Endodermal cell (in vitro differentiated cells): Measurements from ENCODE around the gene PLD5. TPM values are rescaled to one million over a fixed set of nuclear protein-coding genes. Genes with fewer than 3 reads are reported as not detected.
"Not testable (repeated sequence)": the region's sequence is repeated elsewhere in the genome, so short reads cannot be mapped to it uniquely, and the experiment has no call there.

Experiments used
- DNase-seq: peaks from one replicate; pipeline ENCODE4 v3.0.0-alpha.2; 2017
- H3K27ac ChIP-seq: 2 replicates; pipeline ENCODE4 v1.5.1; 2013; ENCODE audit warnings: mild to moderate bottlenecking, low read depth, low read length, moderate library complexity
- H3K27me3 ChIP-seq: 2 replicates; pipeline ENCODE4 v1.6.1; 2013; ENCODE audit warnings: mild to moderate bottlenecking, low read length, moderate library complexity; ENCODE audit not compliant: insufficient read depth, control insufficient read depth, poor library complexity, severe bottlenecking
- H3K36me3 ChIP-seq: 2 replicates; pipeline ENCODE4 v1.7.0; 2013; ENCODE audit warnings: mild to moderate bottlenecking, low read length, moderate library complexity; ENCODE audit not compliant: control insufficient read depth, insufficient read depth
- H3K4me1 ChIP-seq: one replicate; pipeline ENCODE4 v1.7.0; 2013; ENCODE audit warnings: low read length; ENCODE audit not compliant: control insufficient read depth, insufficient read depth
- H3K4me3 ChIP-seq: 2 replicates; pipeline ENCODE4 v1.5.1; 2013; ENCODE audit warnings: mild to moderate bottlenecking, low read length, moderate library complexity
- H3K9ac ChIP-seq: 2 replicates; pipeline ENCODE4 v1.6.1; 2013; ENCODE audit warnings: mild to moderate bottlenecking, low read length, moderate library complexity; ENCODE audit not compliant: poor library complexity, severe bottlenecking; ENCODE audit errors: extremely low read depth
- H3K9me3 ChIP-seq: 2 replicates; pipeline ENCODE4 v1.6.1; 2013; ENCODE audit warnings: mild to moderate bottlenecking, low read length, moderate library complexity; ENCODE audit not compliant: control insufficient read depth
- H3K27ac Mint-ChIP-seq: 2 replicates; pipeline ENCODE4 v1.8.0; 2020; ENCODE audit warnings: mixed read lengths
- H3K27me3 Mint-ChIP-seq: 2 replicates; pipeline ENCODE4 v1.8.0; 2021; ENCODE audit warnings: mild to moderate bottlenecking, mixed read lengths; ENCODE audit not compliant: insufficient read depth
- H3K36me3 Mint-ChIP-seq: 2 replicates; pipeline ENCODE4 v1.8.0; 2020; ENCODE audit warnings: low read depth, mixed read lengths
- H3K4me1 Mint-ChIP-seq: 2 replicates; pipeline ENCODE4 v1.8.0; 2020; ENCODE audit warnings: mixed read lengths
- H3K4me3 Mint-ChIP-seq: 2 replicates; pipeline ENCODE4 v1.8.0; 2020; ENCODE audit warnings: mild to moderate bottlenecking, moderate library complexity, mixed read lengths
- H3K9me3 Mint-ChIP-seq: 2 replicates; pipeline ENCODE4 v1.8.0; 2020; ENCODE audit warnings: mild to moderate bottlenecking, mixed read lengths
- CTCF ChIP-seq: fragments of 200-600 bp; sonication (generic); conservative IDR thresholded peaks from 2 replicates; pipeline ENCODE4 v1.5.0; 2021; ENCODE audit warnings: antibody characterized with exemption, mild to moderate bottlenecking
- WGBS, 2 experiments: methylation state at CpG; one replicate each; pipeline versions ENCODE4 v1.1.5 to v1.1.7; 2013; ENCODE audit warnings: missing lambda C conversion rate in 2 of 2, mixed read lengths in 1 of 2; ENCODE audit not compliant: insufficient coverage in 1 of 2, insufficient read length in 1 of 2; 5-methylcytosine and 5-hydroxymethylcytosine counted together
- total RNA-seq, 2 donors: library from RNA; stranded (reverse); fragmentation: NEBNext Ultra II Directional in 1 of 2; extraction: Animal tissue kit (Norgen Biotek cat#: 25700) in 1 of 2; gene quantifications; 2 replicates in 1 of 2; 3 replicates in 1 of 2; pipeline ENCODE4 v1.2.1, GENCODE V29; 2021

Gene PLD5
- total RNA-seq, 2 donors from 2014 or later = 0.66 to 2.7 TPM

GRCh38 chr1:242468784-242469183, 55.7 kb downstream of the PLD5 start:
- Mint-ChIP-seq H3K36me3 (no peaks in the 10 kb centered on the region), H3K4me3 (no peak overlapping the region), H3K4me1 (no peaks in the 10 kb centered on the region), H3K27me3 (no peaks in the 10 kb centered on the region), H3K27ac (no peak overlapping the region), H3K9me3 (no peaks in the 10 kb centered on the region)
- Histone ChIP-seq H3K27me3 (no peaks in the 10 kb centered on the region), H3K9me3 (no peaks in the 10 kb centered on the region), H3K9ac (no peak overlapping the region), H3K4me1 (no peaks in the 10 kb centered on the region), H3K4me3 (no peak overlapping the region), H3K36me3 (no peaks in the 10 kb centered on the region), H3K27ac (no peak overlapping the region)
- no peak for TF ChIP-seq CTCF
- WGBS, 2 experiments = 87 to 88% methylated on average over 3 to 4 of the region's 4 CpGs
- DNase-seq = no peak

DNA sequence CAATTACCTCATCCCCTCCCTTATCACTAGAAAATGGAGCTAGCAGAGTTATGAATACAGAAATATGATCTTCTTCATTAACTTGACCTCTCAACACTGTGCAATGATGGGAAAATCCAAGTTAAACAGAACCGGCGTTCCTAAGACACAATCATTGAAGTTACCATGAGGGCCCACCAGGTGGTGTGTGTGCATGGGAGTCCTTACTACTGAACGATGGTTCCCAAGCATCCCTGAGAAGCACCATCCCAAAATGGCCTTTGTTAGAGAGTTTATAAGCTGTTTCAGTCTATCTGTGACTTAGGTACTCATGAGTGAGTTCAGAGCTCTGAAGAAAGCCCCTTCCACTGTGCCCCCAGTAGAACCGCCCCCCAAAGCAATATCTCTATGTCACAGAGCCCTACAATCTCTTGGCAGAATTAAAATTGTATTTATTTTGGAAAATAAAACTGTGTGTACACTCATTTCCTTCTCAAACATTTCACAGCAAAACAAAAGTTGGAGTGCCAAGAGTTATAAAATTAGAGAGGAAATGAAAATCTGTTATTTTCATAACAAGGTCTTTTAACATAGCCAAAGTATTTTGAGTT, 56.8 kb downstream of the PLD5 start:
- Histone ChIP-seq H3K4me1 (no peaks in the 10 kb centered on the region), H3K27me3 (no peaks in the 10 kb centered on the region), H3K27ac (no peak overlapping the region), H3K4me3 (no peak overlapping the region), H3K36me3 (no peaks in the 10 kb centered on the region), H3K9me3 (no peaks in the 10 kb centered on the region), H3K9ac (no peak overlapping the region)
- DNase-seq = peak; percentile 87
- H3K36me3 Mint-ChIP-seq = no peaks in the 10 kb centered on the region
- WGBS, 2 experiments = 40 to 43% methylated on average over 2 to 4 of the region's 4 CpGs
- H3K4me3 Mint-ChIP-seq = no peak overlapping the region
- H3K9me3 Mint-ChIP-seq = no peaks in the 10 kb centered on the region
- H3K27ac Mint-ChIP-seq = no peak overlapping the region
- TF ChIP-seq CTCF = peak; percentile 90
- H3K4me1 Mint-ChIP-seq = no peaks in the 10 kb centered on the region
- no peaks in the 10 kb centered on the region for H3K27me3 Mint-ChIP-seq

DNA sequence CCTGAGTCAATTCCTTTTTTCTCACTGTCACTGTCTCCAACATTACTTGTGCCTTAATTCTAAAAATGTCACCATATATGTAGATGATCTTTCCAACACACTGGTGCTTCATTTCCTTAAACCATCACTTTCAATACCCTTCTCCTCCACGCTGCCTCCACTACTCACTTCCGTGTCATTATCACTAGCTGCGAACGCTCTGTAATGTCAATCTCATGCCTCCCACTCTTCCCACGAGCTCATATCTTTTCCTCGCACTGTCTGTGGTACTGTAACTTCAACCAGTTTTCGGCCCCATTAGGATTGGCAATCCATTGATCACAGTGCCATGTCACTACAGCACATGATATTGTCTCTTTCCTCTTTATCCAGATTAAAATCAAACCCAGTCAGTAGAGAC, 61.6 kb downstream of the PLD5 start:
- Histone ChIP-seq H3K4me1 (no peaks in the 10 kb centered on the region), H3K9ac (no peak overlapping the region), H3K4me3 (no peak overlapping the region), H3K9me3 (no peaks in the 10 kb centered on the region), H3K36me3 (no peaks in the 10 kb centered on the region), H3K27ac (no peak overlapping the region), H3K27me3 (no peaks in the 10 kb centered on the region)
- no peak for DNase-seq
- Mint-ChIP-seq H3K4me1 (no peaks in the 10 kb centered on the region), H3K9me3 (no peaks in the 10 kb centered on the region), H3K27me3 (no peaks in the 10 kb centered on the region), H3K27ac (no peak overlapping the region), H3K4me3 (no peak overlapping the region), H3K36me3 (no peaks in the 10 kb centered on the region)
- no peak for TF ChIP-seq CTCF
- 91 to 98% methylated on average over 7 of the region's 7 CpGs for WGBS, 2 experiments

- H3K9me3 ChIP-seq, H3K4me1 Mint-ChIP-seq, H3K27ac ChIP-seq, H3K27me3 ChIP-seq, H3K9ac ChIP-seq, H3K27ac Mint-ChIP-seq, DNase-seq, H3K4me3 ChIP-seq, H3K27me3 Mint-ChIP-seq, H3K4me1 ChIP-seq, H3K9me3 Mint-ChIP-seq, H3K36me3 ChIP-seq, H3K36me3 Mint-ChIP-seq, H3K4me3 Mint-ChIP-seq: not testable (repeated sequence)
- 88 to 89% methylated on average over 4 to 5 of the region's 5 CpGs for WGBS, 2 experiments
Observed at GRCh38 chr1:242459740-242460139, 64.8 kb downstream of the PLD5 start.
